HG02763 (cell line): ENCODE data around the gene UPK1A.
A peak's percentile ranks its signal among the peaks of the same experiment; 100 is the strongest.
"Not testable (repeated sequence)": the region's sequence is repeated elsewhere in the genome, so short reads cannot be mapped to it uniquely, and the experiment has no call there.

Experiments
- ATAC-seq: cut with Tn5 transposase; IDR thresholded peaks from one replicate; pipeline ENCODE4 v1.9.1; 2021; ENCODE audit warnings: mild to moderate bottlenecking, moderate library complexity; ENCODE audit not compliant: unreplicated experiment

UPK1A gene

GRCh38 chr19:35716801-35717664 lies 50.7 kb downstream of the UPK1A start:
- peak; percentile 63 for ATAC-seq

- ATAC-seq = peak; percentile 52
These were observed 51.5 kb downstream of the UPK1A start, which contains the start of gene KMT2B for GRCh38 chr19:35717665-35718344. Gene KMT2B, plus strand, starts transcription at chr19:35718003. Its CDS starts 16 bp downstream, at chr19:35718019.

GRCh38 chr19:35718345-35719041 lies 52.2 kb downstream of the UPK1A start:
- ATAC-seq = no peak

GRCh38 chr19:35719402-35720162 lies 53.3 kb downstream of the UPK1A start:
- ATAC-seq = no peak

GRCh38 chr19:35720163-35720524 lies 53.8 kb downstream of the UPK1A start:
- no peak for ATAC-seq

- no peak for ATAC-seq
These were observed 54.3 kb downstream of the UPK1A start for GRCh38 chr19:35720648-35721047.

- ATAC-seq = no peak
These were observed 55.1 kb downstream of the UPK1A start for GRCh38 chr19:35721374-35721773.

GRCh38 chr19:35722461-35722860 lies 56.1 kb downstream of the UPK1A start:
- no peak for ATAC-seq

GRCh38 chr19:35722897-35723296 lies 56.6 kb downstream of the UPK1A start:
- ATAC-seq = no peak

- no peak for ATAC-seq
These were observed 57.4 kb downstream of the UPK1A start for GRCh38 chr19:35723671-35724070.

GRCh38 chr19:35724132-35724531 lies 57.8 kb downstream of the UPK1A start:
- ATAC-seq = not testable (repeated sequence)

GRCh38 chr19:35724560-35724959 lies 58.2 kb downstream of the UPK1A start:
- no peak for ATAC-seq

GRCh38 chr19:35725216-35725861 lies 59.0 kb downstream of the UPK1A start:
- no peak for ATAC-seq

GRCh38 chr19:35727053-35727955 lies 61.0 kb downstream of the UPK1A start:
- ATAC-seq = no peak
